WTC11 (cell line): Measurements from ENCODE around the gene OSBPL6. TPM values are rescaled to one million over a fixed set of nuclear protein-coding genes. Genes with fewer than 3 reads are reported as not detected.

Experiments
- ATAC-seq: fragments of 200-7000 bp; cut with Tn5 transposase; 2 replicates; pipeline ENCODE4 v1.10.0; 2021; ENCODE audit warnings: mild to moderate bottlenecking, moderate library complexity
- CTCF ChIA-PET: fragments of 300-600 bp; sonication (Branson Sonifier 250); formaldehyde crosslinking; loops from one replicate; lab custom pipeline; 2021; ENCODE audit warnings: antibody characterized with exemption; lab: Charles Lee
- POLR2A ChIA-PET: fragments of 350-600 bp; sonication (Branson Sonifier 250); formaldehyde crosslinking; loops from one replicate; lab custom pipeline; 2021; ENCODE audit warnings: antibody characterized with exemption; lab: Charles Lee
- DNase-seq: peaks from one replicate; pipeline ENCODE4 v3.0.0; 2021; ENCODE audit warnings: low spot score
- H3K27ac Mint-ChIP-seq: 2 replicates; pipeline ENCODE4 v1.8.0; 2021; ENCODE audit warnings: mixed read lengths
- H3K27me3 Mint-ChIP-seq: 2 replicates; pipeline ENCODE4 v1.8.0; 2021; ENCODE audit warnings: low read depth, mild to moderate bottlenecking, moderate library complexity, mixed read lengths
- H3K36me3 Mint-ChIP-seq: 2 replicates; pipeline ENCODE4 v1.8.0; 2021; ENCODE audit warnings: mixed read lengths
- H3K4me1 Mint-ChIP-seq: 2 replicates; pipeline ENCODE4 v1.8.0; 2022; ENCODE audit warnings: mixed read lengths
- H3K4me3 Mint-ChIP-seq: 2 replicates; pipeline ENCODE4 v1.8.0; 2021; ENCODE audit warnings: mild to moderate bottlenecking, moderate library complexity, mixed read lengths
- H3K9me3 Mint-ChIP-seq: 2 replicates; pipeline ENCODE4 v1.8.0; 2021; ENCODE audit warnings: mixed read lengths
- AFF4 ChIP-seq: sonication (generic); formaldehyde crosslinking; IDR thresholded peaks from 2 replicates; pipeline ENCODE4 v1.8.1; 2023; ENCODE audit warnings: mild to moderate bottlenecking, missing genetic modification reagents, borderline replicate concordance
- ATF1 ChIP-seq: sonication (generic); formaldehyde crosslinking; IDR thresholded peaks from 2 replicates; pipeline ENCODE4 v1.8.1; 2023; ENCODE audit warnings: mild to moderate bottlenecking, moderate library complexity, missing genetic modification reagents
- ESRRA ChIP-seq: sonication (generic); formaldehyde crosslinking; IDR thresholded peaks from 2 replicates; pipeline ENCODE4 v1.8.1; 2022; ENCODE audit warnings: mild to moderate bottlenecking, missing genetic modification reagents, borderline replicate concordance
- FOXP1 ChIP-seq: sonication (generic); formaldehyde crosslinking; IDR thresholded peaks from 2 replicates; pipeline ENCODE4 v1.8.0; 2022; ENCODE audit warnings: missing genetic modification reagents, mild to moderate bottlenecking, moderate library complexity, borderline replicate concordance
- GABPB1 ChIP-seq: sonication (generic); formaldehyde crosslinking; IDR thresholded peaks from 2 replicates; pipeline ENCODE4 v1.8.1; 2023; ENCODE audit warnings: mild to moderate bottlenecking, missing genetic modification reagents
- GRHL2 ChIP-seq: fragments of 250-450 bp; sonication (Bioruptor Pico); IDR thresholded peaks from 2 replicates; pipeline ENCODE4 v1.8.0; 2022; ENCODE audit warnings: mild to moderate bottlenecking, moderate library complexity; ENCODE audit not compliant: insufficient replicate concordance, severe bottlenecking
- IRF2 ChIP-seq: sonication (generic); formaldehyde crosslinking; IDR thresholded peaks from 2 replicates; pipeline ENCODE4 v1.8.0; 2022; ENCODE audit warnings: low read depth, missing genetic modification reagents, borderline replicate concordance
- JAZF1 ChIP-seq: fragments of 250-450 bp; sonication (Bioruptor Pico); IDR thresholded peaks from 2 replicates; pipeline ENCODE4 v1.9.0; 2021; ENCODE audit warnings: moderate library complexity, mild to moderate bottlenecking, inconsistent platforms
- NR2C2 ChIP-seq: sonication (generic); formaldehyde crosslinking; IDR thresholded peaks from 2 replicates; pipeline ENCODE4 v1.8.0; 2022; ENCODE audit warnings: mild to moderate bottlenecking, missing genetic modification reagents
- PRRX2 ChIP-seq: fragments of 250-450 bp; sonication (Bioruptor Pico); IDR thresholded peaks from 2 replicates; pipeline ENCODE4 v1.8.0; 2021; ENCODE audit warnings: mild to moderate bottlenecking
- SMAD4 ChIP-seq: sonication (generic); formaldehyde crosslinking; IDR thresholded peaks from 2 replicates; pipeline ENCODE4 v1.8.0; 2022; ENCODE audit warnings: mild to moderate bottlenecking, missing genetic modification reagents
- SOX15 ChIP-seq: fragments of 250-450 bp; sonication (Bioruptor Pico); IDR thresholded peaks from 2 replicates; pipeline ENCODE4 v1.9.0; 2021; ENCODE audit warnings: mild to moderate bottlenecking
- TEAD4 ChIP-seq: sonication (generic); formaldehyde crosslinking; IDR thresholded peaks from 2 replicates; pipeline ENCODE4 v1.8.0; 2022; ENCODE audit warnings: mild to moderate bottlenecking, missing genetic modification reagents
- ZNF263 ChIP-seq: sonication (generic); formaldehyde crosslinking; IDR thresholded peaks from 2 replicates; pipeline ENCODE4 v1.8.1; 2022; ENCODE audit warnings: low read depth, mild to moderate bottlenecking, moderate library complexity, missing genetic modification reagents
- ZNF317 ChIP-seq: sonication (generic); formaldehyde crosslinking; IDR thresholded peaks from 2 replicates; pipeline ENCODE4 v1.8.1; 2023; ENCODE audit warnings: low read depth, mild to moderate bottlenecking, moderate library complexity, missing genetic modification reagents, borderline replicate concordance
- total RNA-seq: library from RNA; stranded (reverse); gene quantifications from 3 replicates; pipeline ENCODE4 v1.2.3, GENCODE V29; 2021
- TF ChIP-seq, protein P1 (sequence below): sonication (generic); formaldehyde crosslinking; IDR thresholded peaks from 2 replicates; pipeline ENCODE4 v1.8.1; 2023; ENCODE audit warnings: mild to moderate bottlenecking, missing genetic modification reagents, moderate library complexity
- TF ChIP-seq, protein P2 (sequence below): sonication (generic); formaldehyde crosslinking; IDR thresholded peaks from 2 replicates; pipeline ENCODE4 v1.8.1; 2023; ENCODE audit warnings: mild to moderate bottlenecking, missing genetic modification reagents
- TF ChIP-seq, protein P3 (sequence below): fragments of 200-600 bp; IDR thresholded peaks from 2 replicates; pipeline ENCODE4 v1.8.0; 2022; ENCODE audit warnings: antibody characterized with exemption
- TF ChIP-seq, protein P4 (sequence below): fragments of 250-450 bp; sonication (Bioruptor Pico); IDR thresholded peaks from 2 replicates; pipeline ENCODE4 v1.9.0; 2021; ENCODE audit warnings: moderate library complexity, mild to moderate bottlenecking, inconsistent platforms, borderline replicate concordance

Gene OSBPL6
- total RNA-seq, 1 experiment from 2014 or later = 9.2 TPM

DNA sequence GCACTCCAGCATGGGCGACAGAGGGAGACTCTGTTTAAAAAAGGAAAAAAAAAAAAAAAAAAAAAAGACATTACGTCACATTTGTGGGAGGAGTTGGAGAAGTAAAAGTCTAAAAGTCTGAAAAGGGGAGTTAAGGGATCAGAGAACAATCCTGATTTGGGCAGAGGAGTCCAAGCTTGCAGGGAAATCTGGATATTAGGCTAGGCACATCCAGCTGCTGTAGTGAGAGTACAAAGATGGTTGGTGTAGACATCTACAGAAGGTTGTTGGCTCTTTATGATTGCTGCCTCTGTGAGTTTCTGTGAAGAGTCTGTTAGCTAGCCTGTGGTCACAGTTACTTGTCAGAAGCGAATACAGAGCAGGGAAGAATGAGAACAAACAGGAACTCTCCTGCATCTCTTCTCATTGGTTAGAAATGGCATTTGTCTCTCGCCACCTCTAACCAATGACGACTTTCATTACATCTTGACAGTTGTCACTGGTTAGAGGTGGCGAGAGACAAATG lies 3.3 kb upstream of the OSBPL6 start:
- peaks cover 43% of the 10 kb centered on the region for H3K27me3 Mint-ChIP-seq
- TF ChIP-seq SMAD4 (CRISPR knock-in tag) (no peak), ZNF317 (CRISPR knock-in tag) (no peak)
- TF ChIP-seq, all 79 proteins: peak for 0
- no peak overlapping the region for H3K4me3 Mint-ChIP-seq
- no peaks in the 10 kb centered on the region for H3K9me3 Mint-ChIP-seq
- H3K36me3 Mint-ChIP-seq = no peaks in the 10 kb centered on the region
- ATAC-seq (no peak), DNase-seq (no peak)
- POLR2A ChIA-PET = interaction anchor here (0.6 kb wide), 1 partner anchor 23 kb away, joined by 3 read pairs; no protein-coding TSS in a partner anchor
- CTCF ChIA-PET = interaction anchor here (0.7 kb wide), 2 partner anchors 18 to 66 kb away, joined by 3 read pairs; no protein-coding TSS in a partner anchor
- peaks cover 12% of the 10 kb centered on the region for H3K4me1 Mint-ChIP-seq
- no peak overlapping the region for H3K27ac Mint-ChIP-seq

DNA sequence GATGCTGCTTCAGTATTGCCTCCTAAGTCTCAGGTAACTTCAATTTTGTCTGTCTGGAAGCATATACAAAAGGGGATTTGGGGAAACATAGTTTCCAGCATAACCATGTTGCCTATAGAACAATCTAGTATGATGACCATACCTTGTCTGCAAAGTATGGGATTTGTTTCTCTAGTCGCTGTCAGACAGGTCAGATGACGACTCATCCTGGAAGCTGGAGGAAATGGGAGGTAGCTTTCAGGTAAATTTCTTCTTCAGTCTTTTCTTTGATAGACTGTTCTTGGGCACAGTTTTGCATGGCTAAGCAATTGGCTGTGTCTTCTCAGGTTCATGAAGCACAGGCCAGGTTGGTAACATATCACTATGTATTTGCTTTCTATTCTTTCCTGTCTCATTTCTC lies 2.8 kb upstream of the OSBPL6 start:
- Mint-ChIP-seq H3K27ac (no peak overlapping the region), H3K27me3 (peaks cover 47% of the 10 kb centered on the region), H3K4me3 (no peak overlapping the region), H3K9me3 (no peaks in the 10 kb centered on the region), H3K4me1 (peaks cover 15% of the 10 kb centered on the region), H3K36me3 (no peaks in the 10 kb centered on the region)
- ChIA-PET POLR2A (no interaction called here), CTCF (interaction anchor here (0.7 kb wide), 1 partner anchor 17 kb away, joined by 3 read pairs; no protein-coding TSS in a partner anchor)
- no peak for DNase-seq
- TF ChIP-seq, protein P1, sequence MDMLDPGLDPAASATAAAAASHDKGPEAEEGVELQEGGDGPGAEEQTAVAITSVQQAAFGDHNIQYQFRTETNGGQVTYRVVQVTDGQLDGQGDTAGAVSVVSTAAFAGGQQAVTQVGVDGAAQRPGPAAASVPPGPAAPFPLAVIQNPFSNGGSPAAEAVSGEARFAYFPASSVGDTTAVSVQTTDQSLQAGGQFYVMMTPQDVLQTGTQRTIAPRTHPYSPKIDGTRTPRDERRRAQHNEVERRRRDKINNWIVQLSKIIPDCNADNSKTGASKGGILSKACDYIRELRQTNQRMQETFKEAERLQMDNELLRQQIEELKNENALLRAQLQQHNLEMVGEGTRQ (CRISPR knock-in tag) = no peak
- TF ChIP-seq ZNF263 (no peak), JAZF1 (CRISPR knock-in tag) (no peak), PRRX2 (CRISPR knock-in tag) (no peak), FOXP1 (no peak), SOX15 (CRISPR knock-in tag) (no peak), ESRRA (no peak), TEAD4 (CRISPR knock-in tag) (no peak), AFF4 (CRISPR knock-in tag) (no peak), IRF2 (CRISPR knock-in tag) (no peak), GRHL2 (CRISPR knock-in tag) (no peak)
- TF ChIP-seq, protein P2, sequence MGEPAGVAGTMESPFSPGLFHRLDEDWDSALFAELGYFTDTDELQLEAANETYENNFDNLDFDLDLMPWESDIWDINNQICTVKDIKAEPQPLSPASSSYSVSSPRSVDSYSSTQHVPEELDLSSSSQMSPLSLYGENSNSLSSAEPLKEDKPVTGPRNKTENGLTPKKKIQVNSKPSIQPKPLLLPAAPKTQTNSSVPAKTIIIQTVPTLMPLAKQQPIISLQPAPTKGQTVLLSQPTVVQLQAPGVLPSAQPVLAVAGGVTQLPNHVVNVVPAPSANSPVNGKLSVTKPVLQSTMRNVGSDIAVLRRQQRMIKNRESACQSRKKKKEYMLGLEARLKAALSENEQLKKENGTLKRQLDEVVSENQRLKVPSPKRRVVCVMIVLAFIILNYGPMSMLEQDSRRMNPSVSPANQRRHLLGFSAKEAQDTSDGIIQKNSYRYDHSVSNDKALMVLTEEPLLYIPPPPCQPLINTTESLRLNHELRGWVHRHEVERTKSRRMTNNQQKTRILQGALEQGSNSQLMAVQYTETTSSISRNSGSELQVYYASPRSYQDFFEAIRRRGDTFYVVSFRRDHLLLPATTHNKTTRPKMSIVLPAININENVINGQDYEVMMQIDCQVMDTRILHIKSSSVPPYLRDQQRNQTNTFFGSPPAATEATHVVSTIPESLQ (CRISPR knock-in tag) = no peak
- no peak for ATAC-seq

GRCh38 chr2:178193496-178193822 lies 853 bp upstream of the OSBPL6 start:
- TF ChIP-seq GABPB1 (CRISPR knock-in tag) = peak; percentile 94
- TF ChIP-seq NR2C2 (CRISPR knock-in tag) = no peak
- no peak for TF ChIP-seq ATF1 (CRISPR knock-in tag)
- TF ChIP-seq ZNF317 (CRISPR knock-in tag) = no peak
- TF ChIP-seq, protein P3, sequence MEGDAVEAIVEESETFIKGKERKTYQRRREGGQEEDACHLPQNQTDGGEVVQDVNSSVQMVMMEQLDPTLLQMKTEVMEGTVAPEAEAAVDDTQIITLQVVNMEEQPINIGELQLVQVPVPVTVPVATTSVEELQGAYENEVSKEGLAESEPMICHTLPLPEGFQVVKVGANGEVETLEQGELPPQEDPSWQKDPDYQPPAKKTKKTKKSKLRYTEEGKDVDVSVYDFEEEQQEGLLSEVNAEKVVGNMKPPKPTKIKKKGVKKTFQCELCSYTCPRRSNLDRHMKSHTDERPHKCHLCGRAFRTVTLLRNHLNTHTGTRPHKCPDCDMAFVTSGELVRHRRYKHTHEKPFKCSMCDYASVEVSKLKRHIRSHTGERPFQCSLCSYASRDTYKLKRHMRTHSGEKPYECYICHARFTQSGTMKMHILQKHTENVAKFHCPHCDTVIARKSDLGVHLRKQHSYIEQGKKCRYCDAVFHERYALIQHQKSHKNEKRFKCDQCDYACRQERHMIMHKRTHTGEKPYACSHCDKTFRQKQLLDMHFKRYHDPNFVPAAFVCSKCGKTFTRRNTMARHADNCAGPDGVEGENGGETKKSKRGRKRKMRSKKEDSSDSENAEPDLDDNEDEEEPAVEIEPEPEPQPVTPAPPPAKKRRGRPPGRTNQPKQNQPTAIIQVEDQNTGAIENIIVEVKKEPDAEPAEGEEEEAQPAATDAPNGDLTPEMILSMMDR = no peak
- TF ChIP-seq, protein P4, sequence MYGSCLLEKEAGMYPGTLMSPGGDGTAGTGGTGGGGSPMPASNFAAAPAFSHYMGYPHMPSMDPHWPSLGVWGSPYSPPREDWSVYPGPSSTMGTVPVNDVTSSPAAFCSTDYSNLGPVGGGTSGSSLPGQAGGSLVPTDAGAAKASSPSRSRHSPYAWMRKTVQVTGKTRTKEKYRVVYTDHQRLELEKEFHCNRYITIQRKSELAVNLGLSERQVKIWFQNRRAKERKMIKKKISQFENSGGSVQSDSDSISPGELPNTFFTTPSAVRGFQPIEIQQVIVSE (CRISPR knock-in tag) = no peak
- H3K4me1 Mint-ChIP-seq = peaks cover 25% of the 10 kb centered on the region
- H3K27me3 Mint-ChIP-seq = peaks cover 52% of the 10 kb centered on the region
- DNase-seq (no peak), ATAC-seq (no peak)
- ChIA-PET CTCF (interaction anchor here (1.0 kb wide), 1 partner anchor 11 kb away, joined by 3 read pairs; no protein-coding TSS in a partner anchor), POLR2A (no interaction called here)
- peak overlapping the region; percentile 77 for H3K4me3 Mint-ChIP-seq
- H3K27ac Mint-ChIP-seq = no peak overlapping the region
- H3K9me3 Mint-ChIP-seq = no peaks in the 10 kb centered on the region
- no peaks in the 10 kb centered on the region for H3K36me3 Mint-ChIP-seq
